Lower lobe of right lung (tissue), 2 donors: ENCODE data around the gene SLIT3. TPM values are rescaled to one million over a fixed set of nuclear protein-coding genes. Genes with fewer than 3 reads are reported as not detected.

Experiments used
- ATAC-seq, 2 donors: fragments of 200-7000 bp; cut with Tn5 transposase; one replicate each; pipeline ENCODE4 v1.9.1; 2020 to 2022; ENCODE audit warnings: mild to moderate bottlenecking in 2 of 2, moderate library complexity in 2 of 2
- DNase-seq: peaks from one replicate; pipeline ENCODE4 v3.0.0-alpha.2; 2020
- H3K27ac ChIP-seq: fragments of 200-600 bp; one replicate; pipeline ENCODE4 v1.8.0; 2022
- H3K27me3 ChIP-seq: fragments of 200-600 bp; one replicate; pipeline ENCODE4 v1.8.0; 2022; ENCODE audit warnings: low read depth
- H3K36me3 ChIP-seq: fragments of 200-600 bp; one replicate; pipeline ENCODE4 v1.8.0; 2022; ENCODE audit warnings: mild to moderate bottlenecking
- H3K4me1 ChIP-seq: fragments of 200-600 bp; one replicate; pipeline ENCODE4 v1.8.0; 2022
- H3K4me3 ChIP-seq: fragments of 200-600 bp; one replicate; pipeline ENCODE4 v1.8.0; 2022; ENCODE audit warnings: mild to moderate bottlenecking
- H3K9me3 ChIP-seq: fragments of 200-600 bp; one replicate; pipeline ENCODE4 v1.8.0; 2022
- CTCF ChIP-seq: fragments of 200-600 bp; IDR thresholded peaks from one replicate; pipeline ENCODE4 v1.8.0; 2022; ENCODE audit warnings: antibody characterized with exemption, mild to moderate bottlenecking
- intact Hi-C: fragments of 100-400 bp; cut with DNase I; formaldehyde crosslinking; loops from one replicate; pipeline ENCODE4 v1.11.0; 2022
- total RNA-seq: library from RNA; stranded (reverse); fragmentation: NEBNext Ultra II Directional; extraction: Animal tissue kit (Norgen Biotek cat#: 25700); gene quantifications from one replicate; pipeline ENCODE4 v1.2.1, GENCODE V29; 2021
- donor health status: DM: no; HTN: yes; CAD: no; lungs with severe emphysema.

Gene SLIT3
- total RNA-seq, 1 donor from 2014 or later = 48.6 TPM

- TF ChIP-seq CTCF = no peak
- H3K27me3 ChIP-seq = no peaks in the 10 kb centered on the region
- H3K4me3 ChIP-seq = no peak overlapping the region
- ATAC-seq = no peak
- no peak overlapping the region for H3K27ac ChIP-seq
- intact Hi-C loops = no loop called here
- peaks cover 3% of the 10 kb centered on the region for H3K9me3 ChIP-seq
- no peaks in the 10 kb centered on the region for H3K36me3 ChIP-seq
- H3K4me1 ChIP-seq = no peaks in the 10 kb centered on the region
- DNase-seq = no peak
Observed at GRCh38 chr5:169104937-169105494, 195.9 kb downstream of the SLIT3 start.

- Histone ChIP-seq H3K36me3 (no peaks in the 10 kb centered on the region), H3K27me3 (no peaks in the 10 kb centered on the region), H3K4me1 (no peaks in the 10 kb centered on the region), H3K27ac (no peak overlapping the region), H3K9me3 (no peaks in the 10 kb centered on the region), H3K4me3 (no peak overlapping the region)
- ATAC-seq (no peak), DNase-seq (no peak)
- intact Hi-C loops = no loop called here
- no peak for TF ChIP-seq CTCF
Observed at GRCh38 chr5:169103586-169104181, 197.3 kb downstream of the SLIT3 start.

- Histone ChIP-seq H3K27ac (no peak overlapping the region), H3K27me3 (no peaks in the 10 kb centered on the region), H3K4me1 (no peaks in the 10 kb centered on the region), H3K4me3 (no peak overlapping the region), H3K36me3 (no peaks in the 10 kb centered on the region), H3K9me3 (no peaks in the 10 kb centered on the region)
- intact Hi-C loops = no loop called here
- no peak for TF ChIP-seq CTCF
- DNase-seq (no peak), ATAC-seq (no peak)
Observed at GRCh38 chr5:169101966-169102365, 199.0 kb downstream of the SLIT3 start.

GRCh38 chr5:169100735-169101075 is 200.2 kb downstream of the SLIT3 start:
- no peak for TF ChIP-seq CTCF
- Histone ChIP-seq H3K9me3 (no peaks in the 10 kb centered on the region), H3K4me3 (no peak overlapping the region), H3K36me3 (no peaks in the 10 kb centered on the region), H3K27ac (no peak overlapping the region), H3K4me1 (no peaks in the 10 kb centered on the region), H3K27me3 (no peaks in the 10 kb centered on the region)
- intact Hi-C loops = no loop called here
- ATAC-seq = no peak
- no peak for DNase-seq

- Histone ChIP-seq H3K9me3 (no peaks in the 10 kb centered on the region), H3K27me3 (no peaks in the 10 kb centered on the region), H3K4me3 (no peak overlapping the region), H3K27ac (no peak overlapping the region), H3K36me3 (no peaks in the 10 kb centered on the region), H3K4me1 (no peaks in the 10 kb centered on the region)
- no peak for TF ChIP-seq CTCF
- ATAC-seq = no peak
- no peak for DNase-seq
- intact Hi-C loops = no loop called here
Observed at GRCh38 chr5:169099801-169100734, 200.9 kb downstream of the SLIT3 start.
